Keratinocyte (primary cell): ENCODE data around the gene NME5. TPM values are rescaled to one million over a fixed set of nuclear protein-coding genes. Genes with fewer than 3 reads are reported as not detected.
A peak's percentile ranks its signal among the peaks of the same experiment; 100 is the strongest.

Experiments used
- DNase-seq: peaks from one replicate; pipeline ENCODE4 v3.0.0-alpha.2; 2011; ENCODE audit warnings: low read depth, missing footprints, low spot score
- FAIRE-seq: peaks from 2 replicates; lab custom pipeline; 2011; peaks lifted over from hg19 to GRCh38; lab: Jason Lieb, UNC
- H2AFZ ChIP-seq: 2 replicates; pipeline ENCODE4 v1.6.0; 2012; ENCODE audit warnings: low read length, control low read depth, inconsistent platforms; ENCODE audit not compliant: control insufficient read depth
- H3K27ac ChIP-seq: 2 replicates; pipeline ENCODE4 v1.5.1; 2011; ENCODE audit warnings: low read length; ENCODE audit not compliant: control insufficient read depth, insufficient read depth
- H3K27me3 ChIP-seq: 3 replicates; pipeline ENCODE4 v1.6.0; 2011; ENCODE audit warnings: low read length; ENCODE audit not compliant: control insufficient read depth, insufficient read depth; ENCODE audit errors: extremely low read depth
- H3K36me3 ChIP-seq, 2 experiments: 2 replicates in 1 of 2; 3 replicates in 1 of 2; pipeline ENCODE4 v1.5.1; 2011; ENCODE audit warnings: low read length in 2 of 2, mild to moderate bottlenecking in 1 of 2; ENCODE audit not compliant: control insufficient read depth in 2 of 2, insufficient read depth in 2 of 2; ENCODE audit errors: extremely low read depth in 1 of 2
- H3K4me1 ChIP-seq: 3 replicates; pipeline ENCODE4 v1.5.1; 2011; ENCODE audit warnings: low read length; ENCODE audit not compliant: control insufficient read depth, insufficient read depth; ENCODE audit errors: extremely low read depth
- H3K4me2 ChIP-seq: 3 replicates; pipeline ENCODE4 v1.6.0; 2011; ENCODE audit warnings: low read depth, low read length; ENCODE audit not compliant: control insufficient read depth, insufficient read depth; ENCODE audit errors: extremely low read depth
- H3K4me3 ChIP-seq, 3 experiments: fragments of 200-600 bp in 1 of 3; sonication (generic) in 1 of 3; 2 replicates in 2 of 3; 3 replicates in 1 of 3; pipeline ENCODE4 v1.5.1; 2011 to 2016; ENCODE audit warnings: low read length in 3 of 3, mild to moderate bottlenecking in 3 of 3, control low read depth in 2 of 3, inconsistent platforms in 1 of 3, low read depth in 1 of 3, mixed read lengths in 1 of 3, mixed run types in 1 of 3, moderate library complexity in 1 of 3; ENCODE audit not compliant: control insufficient read depth in 2 of 3, insufficient read depth in 2 of 3; ENCODE audit errors: extremely low read depth in 1 of 3
- H3K79me2 ChIP-seq: 2 replicates; pipeline ENCODE4 v1.6.0; 2012; ENCODE audit warnings: low read length; ENCODE audit not compliant: control insufficient read depth, insufficient read depth
- H3K9ac ChIP-seq: 3 replicates; pipeline ENCODE4 v1.6.0; 2011; ENCODE audit warnings: low read length; ENCODE audit not compliant: control insufficient read depth, insufficient read depth; ENCODE audit errors: extremely low read depth
- H3K9me1 ChIP-seq: 3 replicates; pipeline ENCODE4 v1.6.0; 2011; ENCODE audit warnings: low read length; ENCODE audit not compliant: control insufficient read depth, insufficient read depth; ENCODE audit errors: extremely low read depth
- H3K9me3 ChIP-seq: 2 replicates; pipeline ENCODE4 v1.5.1; 2012; ENCODE audit warnings: low read depth, low read length; ENCODE audit not compliant: control insufficient read depth
- H4K20me1 ChIP-seq: 3 replicates; pipeline ENCODE4 v1.6.0; 2011; ENCODE audit warnings: low read length; ENCODE audit not compliant: control insufficient read depth, insufficient read depth; ENCODE audit errors: extremely low read depth
- EZH2 ChIP-seq: IDR thresholded peaks from one replicate; pipeline ENCODE4 v1.6.1; 2012; ENCODE audit warnings: inconsistent platforms, mild to moderate bottlenecking, low read length, moderate library complexity
- dilution Hi-C: fragments of 300-500 bp; cut with MboI; formaldehyde crosslinking; loops from one replicate; pipeline ENCODE4 v1.7.0; 2020; ENCODE audit warnings: low sequenced_read_pairs; ENCODE audit not compliant: extremely low pct_ligation_motif_present
- polyA plus RNA-seq, 5 experiments: library from polyadenylated mRNA; depleted of rRNA in 3 of 5; stranded (reverse) in 3 of 5; stranded (forward) in 1 of 5; unstranded in 1 of 5; fragments of >200 nt; gene quantifications; 1 replicate in 1 of 5; 2 replicates in 3 of 5; 3 replicates in 1 of 5; pipeline versions ENCODE4 v1.2.1 to v1.2.3, GENCODE V29; 2011 to 2012; ENCODE audit warnings: missing spikeins in 2 of 5, low read depth in 1 of 5, low replicate concordance in 1 of 5
- small RNA-seq, 3 experiments: library from RNA; depleted of rRNA; stranded (forward); fragments of <200 nt; gene quantifications; one replicate each; pipeline ENCODE3, GENCODE V24; 2012; ENCODE audit warnings: low read depth in 3 of 3, low replicate concordance in 1 of 3; ENCODE audit not compliant: insufficient read length in 3 of 3
- TF ChIP-seq, protein P1 (sequence below), 3 experiments: IDR thresholded peaks in 1 of 3; conservative IDR thresholded peaks in 1 of 3; optimal IDR thresholded peaks in 1 of 3; 2 replicates in 2 of 3; 3 replicates in 1 of 3; pipeline versions ENCODE3 to v1.5.1; 2011; ENCODE audit warnings: low read length in 3 of 3, mild to moderate bottlenecking in 3 of 3, moderate library complexity in 2 of 3, control low read depth in 1 of 3, inconsistent platforms in 1 of 3; ENCODE audit not compliant: insufficient read depth in 2 of 3; ENCODE audit errors: extremely low read depth in 1 of 3

The NME5 gene
- polyA plus RNA-seq, 1 donor (not counting 4 experiments of a cell fraction or from before 2014, with no cell fraction given) = 0.13 TPM

GRCh38 chr5:138068742-138069600 lies 70.3 kb downstream of the NME5 start:
- DNase-seq (peak; percentile 21), FAIRE-seq (peak; percentile 48)
- no peak overlapping the region for H3K9ac ChIP-seq
- H3K27me3 ChIP-seq = no peaks in the 10 kb centered on the region
- H3K9me1 ChIP-seq = no peaks in the 10 kb centered on the region
- H3K27ac ChIP-seq = no peak overlapping the region
- no peaks in the 10 kb centered on the region for H3K4me1 ChIP-seq
- TF ChIP-seq EZH2 = no peak
- TF ChIP-seq, protein P1, sequence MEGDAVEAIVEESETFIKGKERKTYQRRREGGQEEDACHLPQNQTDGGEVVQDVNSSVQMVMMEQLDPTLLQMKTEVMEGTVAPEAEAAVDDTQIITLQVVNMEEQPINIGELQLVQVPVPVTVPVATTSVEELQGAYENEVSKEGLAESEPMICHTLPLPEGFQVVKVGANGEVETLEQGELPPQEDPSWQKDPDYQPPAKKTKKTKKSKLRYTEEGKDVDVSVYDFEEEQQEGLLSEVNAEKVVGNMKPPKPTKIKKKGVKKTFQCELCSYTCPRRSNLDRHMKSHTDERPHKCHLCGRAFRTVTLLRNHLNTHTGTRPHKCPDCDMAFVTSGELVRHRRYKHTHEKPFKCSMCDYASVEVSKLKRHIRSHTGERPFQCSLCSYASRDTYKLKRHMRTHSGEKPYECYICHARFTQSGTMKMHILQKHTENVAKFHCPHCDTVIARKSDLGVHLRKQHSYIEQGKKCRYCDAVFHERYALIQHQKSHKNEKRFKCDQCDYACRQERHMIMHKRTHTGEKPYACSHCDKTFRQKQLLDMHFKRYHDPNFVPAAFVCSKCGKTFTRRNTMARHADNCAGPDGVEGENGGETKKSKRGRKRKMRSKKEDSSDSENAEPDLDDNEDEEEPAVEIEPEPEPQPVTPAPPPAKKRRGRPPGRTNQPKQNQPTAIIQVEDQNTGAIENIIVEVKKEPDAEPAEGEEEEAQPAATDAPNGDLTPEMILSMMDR (optimal IDR thresholded peaks at IDR 0.05 in 1 of 3, IDR thresholded peaks at IDR 0.05 in 1 of 3, conservative IDR thresholded peaks at IDR 0.05 in 1 of 3; ENCODE audit: extremely low read depth in 1 of 3, insufficient read depth in 2 of 3, low read length in 3 of 3) = peak; percentile 71 to 94 (median 80)
- H3K79me2 ChIP-seq = no peaks in the 10 kb centered on the region
- no peak overlapping the region for H2AFZ ChIP-seq
- dilution Hi-C loops = no loop called here
- peak overlapping the region; percentile 25 for H3K4me2 ChIP-seq
- no peak overlapping the region for H3K4me3 ChIP-seq
- no peaks in the 10 kb centered on the region for H3K36me3 ChIP-seq
- no peaks in the 10 kb centered on the region for H3K9me3 ChIP-seq
- no peaks in the 10 kb centered on the region for H4K20me1 ChIP-seq

DNA sequence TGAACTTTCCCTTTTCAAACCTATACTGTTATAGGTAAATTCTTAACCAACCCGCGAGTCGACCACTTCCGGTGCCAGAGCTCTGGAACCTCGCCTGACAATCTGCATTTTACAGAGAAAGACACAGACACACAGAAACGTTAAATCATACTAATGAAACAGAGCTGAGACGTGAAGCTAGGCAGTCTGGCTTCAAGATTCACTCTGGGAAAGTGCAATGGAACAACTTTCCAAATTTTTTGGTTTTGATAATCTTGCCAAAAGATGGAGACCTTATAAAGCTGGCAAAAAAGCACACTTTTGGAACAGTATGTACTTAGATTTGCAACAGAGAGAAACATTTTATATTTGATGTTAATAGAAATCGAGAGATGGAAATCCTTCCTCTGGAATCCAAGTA lies 71.3 kb downstream of the NME5 start:
- no peak overlapping the region for H3K27ac ChIP-seq
- H3K79me2 ChIP-seq = no peaks in the 10 kb centered on the region
- H3K9ac ChIP-seq = no peak overlapping the region
- dilution Hi-C loops = no loop called here
- H3K4me3 ChIP-seq = no peak overlapping the region
- H3K9me3 ChIP-seq = no peaks in the 10 kb centered on the region
- H4K20me1 ChIP-seq = no peaks in the 10 kb centered on the region
- H3K4me1 ChIP-seq = no peaks in the 10 kb centered on the region
- DNase-seq (no peak), FAIRE-seq (no peak)
- H3K36me3 ChIP-seq = no peaks in the 10 kb centered on the region
- H3K4me2 ChIP-seq = no peak overlapping the region
- no peak overlapping the region for H2AFZ ChIP-seq
- no peaks in the 10 kb centered on the region for H3K27me3 ChIP-seq
- H3K9me1 ChIP-seq = no peaks in the 10 kb centered on the region
- TF ChIP-seq, protein P1 (optimal IDR thresholded peaks at IDR 0.05 in 1 of 3, IDR thresholded peaks at IDR 0.05 in 1 of 3, conservative IDR thresholded peaks at IDR 0.05 in 1 of 3; ENCODE audit: extremely low read depth in 1 of 3, insufficient read depth in 2 of 3, low read length in 3 of 3) = no peak
- no peak for TF ChIP-seq EZH2

Small RNAs within 50 kb of the gene (small RNA-seq; reads per million reads assigned to genes)
- 0 reads per million in 3 experiments for gene RNU6-1148P
- gene RNU6-460P = 0 to 0.07 (median 0) reads per million in 3 experiments
- 0 to 0.25 (median 0) reads per million in 3 experiments for gene RNU6-888P

Other genes starting within 250 kb of the NME5 start
- gene PKD2L2, start 250.0 kb downstream of the NME5 start, polyA plus RNA-seq = 0.10 TPM in 1 of 3 replicates, not detected in the others
- 7.4 to 12.9 TPM (median 9.1 TPM) in 3 replicates for gene FAM13B, start 106.3 kb downstream of the NME5 start, polyA plus RNA-seq
- not detected in 3 replicates for gene WNT8A, start 55.4 kb downstream of the NME5 start, polyA plus RNA-seq
- 24.4 to 36.4 TPM (median 27.4 TPM) in 3 replicates for gene BRD8, start 39.2 kb upstream of the NME5 start, polyA plus RNA-seq
- 2.3 to 18.5 TPM (median 17.1 TPM) in 3 replicates for gene KIF20A, start 39.7 kb upstream of the NME5 start, polyA plus RNA-seq
- gene CDC23, start 73.9 kb upstream of the NME5 start, polyA plus RNA-seq = 26.4 to 40.2 TPM (median 33.2 TPM) in 3 replicates
- gene GFRA3, start 135.2 kb upstream of the NME5 start, polyA plus RNA-seq = not detected in 3 replicates
- 1.4 to 4.7 TPM (median 3.1 TPM) in 3 replicates for gene CDC25C, start 192.4 kb upstream of the NME5 start, polyA plus RNA-seq
- 24.6 to 31.5 TPM (median 25.5 TPM) in 3 replicates for gene FAM53C, start 198.8 kb upstream of the NME5 start, polyA plus RNA-seq
- 17.2 to 29.1 TPM (median 28.8 TPM) in 3 replicates for gene KDM3B, start 213.3 kb upstream of the NME5 start, polyA plus RNA-seq